ENCODE data around the gene ORC4. TPM values are rescaled to one million over a fixed set of nuclear protein-coding genes. Genes with fewer than 3 reads are reported as not detected.
A peak's percentile ranks its signal among the peaks of the same experiment; 100 is the strongest.

ORC4 gene
- total RNA-seq (2014; rRNA removed; shearing (Covaris generic)) = 40.6 and 47.9 TPM in 2 replicates

DNA sequence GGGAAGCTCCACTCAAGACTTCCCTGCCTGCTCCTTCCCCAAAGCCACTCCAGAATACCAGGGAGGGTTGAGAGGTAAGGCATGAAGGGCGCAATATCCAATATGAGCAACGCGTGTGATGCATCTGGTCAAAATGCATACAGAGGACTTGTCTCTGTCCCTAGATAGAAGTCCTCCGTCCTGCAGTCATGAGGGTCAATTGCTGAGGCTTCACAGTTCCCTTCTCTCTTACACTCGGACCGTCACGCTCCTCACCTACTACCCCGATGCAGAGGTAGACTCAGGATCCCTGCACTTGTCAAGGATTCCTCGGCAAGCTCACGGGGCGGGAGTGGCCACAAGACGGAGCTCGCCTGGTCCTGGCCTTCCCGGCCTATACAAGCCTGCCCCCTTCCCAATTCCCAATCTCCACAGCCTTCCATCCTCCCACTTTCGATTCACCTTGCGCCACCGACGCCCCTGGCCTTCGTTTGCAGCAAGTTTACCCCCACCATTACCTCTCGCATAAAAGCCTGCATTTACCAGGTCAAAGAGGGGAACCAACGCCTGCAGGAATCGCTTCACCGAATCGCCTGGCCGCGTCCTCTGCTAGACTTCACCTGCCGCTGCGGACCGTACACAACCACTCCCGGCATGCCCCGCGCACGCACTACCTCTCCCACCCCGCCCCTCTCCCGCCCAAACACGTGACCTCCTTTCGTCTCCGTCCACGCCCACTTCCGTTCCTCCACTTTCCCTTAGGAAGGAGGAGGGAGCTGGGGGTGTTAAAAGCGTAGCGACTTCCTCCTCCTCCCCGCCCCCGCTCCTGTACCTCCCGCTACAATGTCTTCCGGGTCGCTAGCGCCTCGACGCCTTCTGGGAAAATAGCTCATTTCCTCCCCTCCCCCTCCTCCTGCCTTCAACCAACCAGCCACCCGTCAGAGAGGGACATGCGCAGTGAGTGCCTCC is at the start of gene ORC4:
Gene ORC4, minus strand, starts transcription at position 627 of the 948 bp plus-strand sequence. CDS start 44,779 bp downstream, outside the sequence.
- DNase-seq (ENCODE audit: low read depth) = peak; percentile 99

- no peak for DNase-seq (ENCODE audit: low read depth)
These were observed 47.3 kb upstream of the ORC4 start for GRCh38 chr2:148067801-148068200.

GRCh38 chr2:148065936-148066335 is 45.4 kb upstream of the ORC4 start:
- no peak for DNase-seq (ENCODE audit: low read depth)

DNA sequence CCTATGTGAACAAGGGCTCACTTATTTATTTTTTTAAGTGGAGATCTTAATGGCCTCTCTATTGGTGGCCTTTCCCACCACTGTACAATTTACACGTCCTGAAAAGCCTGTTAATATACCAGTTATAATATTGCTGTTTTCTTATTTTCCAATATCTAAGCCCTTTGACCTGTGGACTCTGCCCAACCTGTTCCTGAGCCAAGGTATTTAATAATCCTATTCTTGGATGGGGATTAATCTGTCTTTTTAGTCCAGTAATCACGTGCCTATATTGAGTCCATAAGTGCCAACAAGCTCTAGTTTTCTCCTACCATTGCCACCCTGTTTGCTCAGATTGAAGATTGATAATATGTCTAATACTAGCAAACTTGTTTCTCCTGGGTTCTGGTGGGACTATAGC is 43.1 kb upstream of the ORC4 start:
- DNase-seq (ENCODE audit: low read depth) = no peak

DNA sequence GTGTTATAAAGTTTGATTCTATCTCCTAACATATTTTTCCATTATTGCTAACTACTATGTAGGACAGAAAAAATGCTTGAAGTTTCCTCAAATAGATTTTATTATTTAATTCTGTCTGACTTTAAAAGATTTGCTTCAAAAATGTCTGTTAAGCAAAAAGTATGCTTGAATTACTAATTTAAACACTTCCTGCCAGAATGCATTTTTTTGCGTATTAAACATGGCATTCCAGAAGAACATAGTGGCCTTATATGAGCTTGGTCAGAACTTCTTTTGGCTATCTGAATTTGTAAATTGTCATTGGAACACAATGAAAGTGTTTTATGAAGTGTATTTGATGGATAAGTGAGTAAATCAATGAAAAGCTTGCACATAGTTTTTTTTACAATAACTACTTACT is 38.1 kb upstream of the ORC4 start:
- DNase-seq (ENCODE audit: low read depth) = no peak

- no peak for DNase-seq (ENCODE audit: low read depth)
These were observed 32.1 kb upstream of the ORC4 start for GRCh38 chr2:148052687-148053086.

DNA sequence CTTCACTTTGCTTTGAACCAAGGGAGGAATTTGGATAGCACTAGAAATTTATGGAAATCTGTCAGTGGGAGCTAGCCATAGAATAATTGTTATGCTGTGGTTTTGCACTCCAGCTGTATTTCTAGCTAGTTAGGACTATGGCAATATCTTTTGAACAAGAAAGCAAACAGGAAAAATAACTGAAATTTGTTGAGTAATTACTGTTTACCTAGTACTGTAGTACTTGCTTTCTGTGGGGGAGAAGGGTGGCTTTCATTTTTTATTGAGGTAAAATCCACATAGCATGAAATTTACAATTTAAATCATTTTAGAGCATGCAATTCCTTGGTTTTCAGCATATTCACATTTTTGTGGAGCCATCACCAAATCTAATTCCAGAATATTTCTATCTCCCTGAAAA is 28.7 kb upstream of the ORC4 start:
- DNase-seq (ENCODE audit: low read depth) = no peak

DNA sequence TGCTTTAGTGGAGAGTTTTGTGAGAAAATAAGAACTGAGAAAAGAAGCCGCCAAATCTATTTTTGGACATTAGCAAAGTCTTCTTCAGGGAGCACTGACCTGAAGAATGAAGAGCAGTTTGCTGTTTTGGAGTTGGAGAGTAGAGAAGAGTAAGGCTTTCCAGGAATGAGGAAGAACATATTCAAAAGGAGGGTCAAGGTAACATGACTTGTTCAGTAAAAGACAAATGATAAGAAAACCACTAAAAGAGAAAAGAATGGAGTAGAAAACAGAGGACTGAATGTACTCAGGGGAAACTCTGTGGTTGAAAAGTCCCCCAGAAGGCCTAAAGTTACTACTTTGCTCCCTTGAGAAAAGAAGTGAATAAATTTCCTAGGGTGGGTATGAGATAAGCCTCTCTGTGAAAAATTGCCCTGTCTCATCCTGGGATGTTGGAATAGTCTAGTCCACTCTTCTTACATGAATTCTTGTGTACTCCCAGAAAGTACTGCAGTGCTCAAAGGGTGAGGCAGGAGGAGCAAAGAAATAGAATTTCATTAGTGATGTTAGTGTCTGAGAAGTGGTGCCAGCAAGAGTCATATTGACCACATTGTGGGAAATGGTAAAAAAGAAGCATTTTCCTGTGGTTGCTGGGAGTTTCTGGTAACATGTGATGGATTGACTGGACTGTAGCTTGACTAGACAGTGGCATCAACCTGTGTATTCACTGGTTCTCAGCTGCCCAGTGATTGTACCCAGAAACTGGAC is 28.1 kb upstream of the ORC4 start:
- peak; percentile 19 for DNase-seq (ENCODE audit: low read depth)

- DNase-seq (ENCODE audit: low read depth) = no peak
These were observed 26.3 kb upstream of the ORC4 start for GRCh38 chr2:148046802-148047201.

DNA sequence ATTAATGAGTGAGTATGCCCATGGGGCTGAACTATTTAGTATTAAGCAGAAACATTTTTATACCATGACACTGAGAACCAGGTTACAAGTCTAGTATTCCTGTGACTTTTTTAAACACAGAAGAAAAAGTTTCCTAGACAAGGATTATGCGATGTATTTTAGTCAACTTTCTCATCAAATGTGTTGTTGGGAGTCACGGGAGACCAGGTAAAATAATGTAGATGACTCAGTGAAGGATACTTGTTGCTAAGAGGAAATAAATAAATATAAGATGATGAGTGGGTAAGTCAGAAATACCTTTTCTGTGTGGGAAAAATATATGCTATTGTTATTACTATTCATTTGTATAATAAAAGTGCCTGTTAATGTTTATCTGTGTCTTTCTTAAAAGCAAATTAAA is 23.8 kb upstream of the ORC4 start:
- no peak for DNase-seq (ENCODE audit: low read depth)

DNA sequence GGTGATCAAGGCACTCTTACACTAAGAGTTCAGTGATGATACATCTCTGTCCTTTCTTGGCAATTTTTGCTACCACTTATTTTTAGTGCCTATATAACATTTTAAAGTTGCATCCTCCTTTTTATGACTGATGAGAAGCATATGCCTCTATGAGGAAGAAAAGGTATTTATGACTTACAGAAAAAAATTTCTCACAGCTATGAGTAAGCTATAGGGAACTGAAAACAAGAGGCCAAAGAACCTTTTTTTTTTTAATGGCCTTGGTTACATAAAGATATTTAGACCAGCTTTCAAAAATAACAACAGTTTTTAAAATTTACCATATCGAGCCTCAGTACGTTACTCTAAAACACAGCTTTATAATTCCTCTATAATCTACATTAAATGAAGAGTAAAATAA is 21.7 kb upstream of the ORC4 start:
- DNase-seq (ENCODE audit: low read depth) = no peak

GRCh38 chr2:148039783-148040182 is 19.2 kb upstream of the ORC4 start:
- no peak for DNase-seq (ENCODE audit: low read depth)

DNA sequence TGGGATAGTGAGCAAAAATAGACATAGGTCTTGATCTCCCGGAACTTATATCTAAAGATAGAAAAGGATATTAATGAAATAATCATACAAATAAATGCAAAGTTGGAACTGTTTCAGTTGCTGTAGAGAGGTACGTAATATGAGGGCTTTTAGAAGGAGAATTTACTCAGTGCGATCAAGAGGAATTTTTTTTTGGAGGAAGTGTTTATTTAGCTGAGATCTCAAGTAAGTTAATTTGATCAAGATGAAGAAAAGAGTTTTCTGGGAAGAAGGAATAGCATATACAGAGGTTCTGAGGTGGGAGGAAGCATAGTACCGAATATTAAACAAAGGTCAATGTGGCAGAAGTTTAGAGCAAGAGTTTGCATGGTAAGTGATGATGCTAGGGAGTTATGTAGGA is 11.7 kb upstream of the ORC4 start:
- no peak for DNase-seq (ENCODE audit: low read depth)

GRCh38 chr2:148031152-148031551 is 10.6 kb upstream of the ORC4 start:
- DNase-seq (ENCODE audit: low read depth) = no peak

DNA sequence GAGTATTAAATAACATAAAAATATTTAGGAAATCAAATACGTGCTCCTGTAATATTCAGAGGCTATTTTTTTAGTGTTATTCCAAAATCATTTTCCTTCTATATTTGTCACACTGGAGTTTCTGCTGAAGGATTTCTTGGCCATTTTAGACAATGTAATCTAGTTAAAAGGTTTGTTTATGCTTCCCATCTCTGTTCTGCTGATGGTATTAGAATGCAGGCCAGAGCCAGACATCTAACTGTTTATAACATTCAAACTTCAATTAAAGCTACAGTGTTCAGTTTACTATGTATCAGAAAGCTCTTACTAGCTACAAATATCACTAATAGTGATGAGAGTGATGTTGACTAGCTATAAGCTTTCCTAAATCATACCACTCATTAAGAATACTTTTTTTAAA is 8.2 kb upstream of the ORC4 start:
- no peak for DNase-seq (ENCODE audit: low read depth)

DNA sequence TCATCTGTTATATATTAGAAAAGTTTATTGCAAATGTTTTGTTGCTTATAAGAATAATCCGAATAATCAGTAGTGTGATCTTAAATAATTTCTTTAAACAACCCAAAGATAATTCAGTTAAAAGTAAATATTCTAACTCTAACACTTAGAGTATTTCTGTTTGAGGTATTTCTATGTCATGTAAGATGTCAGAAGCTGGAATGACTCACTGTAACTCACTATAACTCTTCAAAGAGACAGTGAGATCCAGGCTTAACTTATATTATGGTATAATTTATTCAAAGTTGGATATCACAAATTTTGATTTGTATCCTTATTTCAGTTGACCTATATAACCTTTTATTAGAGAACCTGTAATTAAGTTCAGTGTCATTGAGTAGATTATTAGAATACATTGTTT is 7.3 kb upstream of the ORC4 start:
- DNase-seq (ENCODE audit: low read depth) = no peak

- no peak for DNase-seq (ENCODE audit: low read depth)
These were observed 6.0 kb upstream of the ORC4 start for GRCh38 chr2:148026573-148026972.

GRCh38 chr2:148023861-148024260 is 3.3 kb upstream of the ORC4 start:
- no peak for DNase-seq (ENCODE audit: low read depth)

- no peak for DNase-seq (ENCODE audit: low read depth)
These were observed 2.3 kb upstream of the ORC4 start for GRCh38 chr2:148022882-148023281.

GRCh38 chr2:148022351-148022750 is 1.8 kb upstream of the ORC4 start:
- DNase-seq (ENCODE audit: low read depth) = no peak

DNA sequence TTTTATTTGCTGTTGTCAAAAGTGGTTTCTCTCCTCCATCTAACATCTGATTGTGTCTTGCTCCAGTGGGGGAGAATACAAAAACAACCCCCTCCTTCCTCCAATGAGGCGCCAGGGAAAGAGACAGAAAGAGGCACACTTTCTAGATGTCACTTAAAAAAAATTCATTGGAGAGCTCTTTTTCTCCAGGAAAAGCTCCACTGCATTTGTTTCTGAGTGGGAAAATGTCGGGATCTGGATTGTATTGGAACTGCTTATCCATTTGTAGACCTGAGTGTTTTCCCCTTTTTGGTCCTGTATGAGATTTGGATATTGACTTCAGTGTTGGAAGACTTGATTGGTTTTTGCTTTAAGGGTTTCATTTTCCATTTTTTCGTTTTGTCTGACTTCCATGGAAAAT is 1.3 kb upstream of the ORC4 start:
- no peak for DNase-seq (ENCODE audit: low read depth)

- DNase-seq (ENCODE audit: low read depth) = peak; percentile 60
These were observed 723 bp upstream of the ORC4 start, which contains the start of gene MBD5 for GRCh38 chr2:148021059-148021861. Gene MBD5 (plus strand): TSS chr2:148021091.
